Stimulated activated CD4-positive, alpha-beta T cell treated with anti-CD3 and anti-CD28 coated beads, Interleukin-12 subunit alpha, Interleukin-12 subunit beta, amount 100 ng/mL, for 48 hours (primary cell): ENCODE measurements around the gene ENKD1.
A peak's percentile ranks its signal among the peaks of the same experiment; 100 is the strongest.
"Not testable (repeated sequence)": the region's sequence is repeated elsewhere in the genome, so short reads cannot be mapped to it uniquely, and the experiment has no call there.

Source experiments
- DNase-seq, 3 donors: peaks; one replicate each; pipeline ENCODE4 v3.0.0-alpha.2; 2020; ENCODE audit warnings: low read depth in 2 of 3, low spot score in 1 of 3

The ENKD1 gene

DNA sequence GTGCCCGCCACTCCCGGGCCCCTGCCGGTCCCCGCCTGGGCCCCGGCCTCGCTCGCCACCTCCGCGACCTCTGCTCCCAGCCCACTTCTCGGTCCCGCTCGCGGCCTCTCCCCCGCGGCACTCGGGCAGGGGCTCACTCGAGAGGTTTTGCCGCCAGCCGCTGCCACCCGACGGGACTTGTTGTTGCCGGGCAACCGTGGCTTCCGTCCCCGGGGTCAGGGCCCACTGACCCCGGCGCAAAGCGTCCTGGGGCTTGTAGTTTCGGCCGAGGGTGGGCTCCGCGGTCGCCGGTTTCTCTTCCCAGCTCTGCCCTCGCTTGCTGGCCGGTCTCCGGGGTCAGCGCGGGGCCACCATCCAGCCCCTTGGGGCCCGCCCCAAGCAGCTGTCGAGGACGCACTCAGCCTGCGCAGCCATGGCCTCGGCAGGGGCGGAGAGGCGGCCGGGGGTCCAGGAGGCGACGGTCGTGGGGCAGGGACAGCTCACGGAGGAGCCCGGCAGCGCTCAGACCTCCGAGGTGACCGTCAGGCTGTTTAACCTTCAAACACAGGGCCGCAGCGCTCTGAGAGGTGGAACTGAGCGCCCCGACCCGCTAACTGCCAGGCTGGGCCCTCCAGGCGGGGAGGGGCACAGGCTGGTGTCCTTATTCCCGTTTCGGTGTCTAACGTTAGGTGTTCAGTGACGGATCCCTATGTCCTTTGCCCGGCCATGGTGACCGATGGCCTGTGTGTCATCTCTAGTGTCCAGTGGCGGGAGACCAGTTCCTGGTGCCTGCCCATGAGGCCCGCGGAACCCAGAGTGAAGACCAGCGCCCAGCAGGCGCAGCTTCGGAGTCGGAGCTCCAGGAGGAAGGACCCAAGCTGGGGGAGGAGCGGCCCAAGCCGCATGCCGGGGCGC is at the start of gene ENKD1, which contains the start of gene C16orf86:
TSS of gene ENKD1 (minus strand) at position 192 of the 894 bp plus-strand sequence. CDS start 308 bp downstream, outside the sequence.
TSS of gene C16orf86 (plus strand) at position 256 of the 894 bp plus-strand sequence. CDS start at position 413, 157 bp downstream.
- peak; percentile 56 to 73 (median 63) for DNase-seq

- no peak for DNase-seq
Observed at GRCh38 chr16:67716097-67716496, 49.5 kb upstream of the ENKD1 start.

- DNase-seq, result no peak
Observed at GRCh38 chr16:67714522-67714921, 48.0 kb upstream of the ENKD1 start.

DNA sequence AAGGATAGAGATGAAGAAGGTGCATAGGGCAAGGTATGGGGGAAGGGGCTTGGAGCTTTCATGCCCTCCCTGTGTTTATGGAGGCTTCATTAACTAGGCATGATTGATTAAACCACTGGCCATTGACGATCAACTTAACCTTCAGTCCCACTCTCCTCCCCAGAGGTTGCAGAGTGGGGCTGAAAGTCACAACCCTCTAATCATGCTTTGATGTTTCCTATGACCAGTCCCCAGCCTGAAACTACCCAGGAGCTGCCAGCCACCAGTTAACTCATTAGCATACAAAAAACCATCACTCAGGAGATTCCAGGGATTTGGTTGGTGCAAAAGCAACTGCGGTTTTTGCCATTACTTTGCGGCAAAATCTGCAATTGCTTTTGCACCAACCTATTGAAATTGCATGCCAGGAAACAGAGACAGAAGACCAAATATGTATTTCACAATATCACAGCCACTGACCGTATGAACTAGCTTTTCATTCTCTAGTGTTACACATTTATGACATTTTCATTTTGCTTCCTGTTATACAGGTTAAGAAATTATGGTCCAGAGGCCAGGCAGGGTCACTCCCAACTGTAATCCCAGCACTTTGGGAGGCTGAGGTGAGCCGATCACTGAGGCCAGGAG is 47.2 kb upstream of the ENKD1 start:
- DNase-seq, result no peak

GRCh38 chr16:67710607-67711006 is 44.1 kb upstream of the ENKD1 start:
- DNase-seq, result no peak

- no peak for DNase-seq
Observed at GRCh38 chr16:67709050-67709449, 42.5 kb upstream of the ENKD1 start.

GRCh38 chr16:67708368-67708771 is 41.8 kb upstream of the ENKD1 start:
- DNase-seq, result no peak

- no peak for DNase-seq
Observed at GRCh38 chr16:67707790-67708189, 41.2 kb upstream of the ENKD1 start.

DNA sequence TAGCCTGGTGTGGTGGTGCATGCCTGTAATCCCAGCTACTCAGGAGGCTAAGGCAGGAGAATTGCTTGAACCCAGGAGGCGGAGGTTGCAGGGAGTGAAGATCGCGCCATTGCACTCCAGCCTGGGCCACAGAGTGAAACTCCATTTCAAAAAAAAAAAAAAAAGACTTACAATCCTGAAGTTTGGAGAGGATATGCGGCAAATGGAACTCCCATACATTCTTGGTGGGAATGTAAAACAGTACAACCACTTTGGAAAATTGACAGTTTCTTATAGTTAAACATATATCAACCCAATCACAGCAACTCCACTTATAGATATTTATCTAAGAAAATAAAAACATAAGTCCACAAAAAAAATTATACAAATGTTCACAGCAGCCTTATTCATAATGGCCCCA is 40.7 kb upstream of the ENKD1 start:
- DNase-seq, result no peak

GRCh38 chr16:67704110-67704509 is 37.6 kb upstream of the ENKD1 start:
- DNase-seq, result no peak

DNA sequence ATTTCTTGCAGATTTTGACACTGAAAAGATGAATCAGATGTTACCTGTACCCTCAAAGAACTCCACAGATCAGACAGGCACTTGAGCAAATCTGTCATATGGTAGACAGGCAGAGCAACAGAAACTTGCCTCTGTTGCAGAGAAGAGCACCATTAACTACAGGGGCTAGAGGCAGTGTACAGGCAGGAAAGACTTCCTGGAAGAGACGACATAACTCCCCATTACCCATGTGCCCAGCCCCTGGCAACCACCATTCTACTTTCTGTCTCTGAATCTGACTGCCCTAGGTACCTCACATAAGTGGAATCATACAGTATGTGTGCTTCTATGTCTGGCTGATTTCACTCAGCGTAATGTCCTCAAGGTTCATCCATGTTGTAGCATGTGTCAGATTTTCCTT is 37.1 kb upstream of the ENKD1 start:
- peak in 1 of 3 donors; percentile 5 for DNase-seq

- no peak for DNase-seq
Observed at GRCh38 chr16:67702130-67702529, 35.6 kb upstream of the ENKD1 start.

GRCh38 chr16:67701420-67701819 is 34.9 kb upstream of the ENKD1 start:
- DNase-seq, result no peak

- DNase-seq, result no peak
Observed at GRCh38 chr16:67699265-67699664, 32.7 kb upstream of the ENKD1 start.

- no peak for DNase-seq
Observed at GRCh38 chr16:67697422-67698185, 31.1 kb upstream of the ENKD1 start.

DNA sequence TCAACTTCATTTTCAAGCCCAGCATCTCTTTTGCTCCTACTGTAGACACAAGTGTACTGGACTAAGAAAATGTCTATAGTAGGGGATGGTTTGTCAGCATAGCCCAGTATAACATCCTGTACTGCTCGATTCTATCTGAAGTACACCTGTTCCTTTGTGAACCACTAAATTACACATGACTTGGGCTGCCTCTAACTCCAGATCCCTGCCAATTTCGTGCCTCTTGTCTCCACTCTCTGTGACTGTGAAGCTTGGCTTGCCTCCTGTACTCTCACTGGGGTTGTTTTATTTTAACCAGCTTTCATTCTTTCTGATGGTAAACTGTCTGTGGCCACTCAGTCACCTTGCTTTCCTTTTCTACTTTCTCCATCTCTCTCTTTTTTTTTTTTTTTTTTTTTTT is 28.1 kb upstream of the ENKD1 start:
- no peak for DNase-seq

DNA sequence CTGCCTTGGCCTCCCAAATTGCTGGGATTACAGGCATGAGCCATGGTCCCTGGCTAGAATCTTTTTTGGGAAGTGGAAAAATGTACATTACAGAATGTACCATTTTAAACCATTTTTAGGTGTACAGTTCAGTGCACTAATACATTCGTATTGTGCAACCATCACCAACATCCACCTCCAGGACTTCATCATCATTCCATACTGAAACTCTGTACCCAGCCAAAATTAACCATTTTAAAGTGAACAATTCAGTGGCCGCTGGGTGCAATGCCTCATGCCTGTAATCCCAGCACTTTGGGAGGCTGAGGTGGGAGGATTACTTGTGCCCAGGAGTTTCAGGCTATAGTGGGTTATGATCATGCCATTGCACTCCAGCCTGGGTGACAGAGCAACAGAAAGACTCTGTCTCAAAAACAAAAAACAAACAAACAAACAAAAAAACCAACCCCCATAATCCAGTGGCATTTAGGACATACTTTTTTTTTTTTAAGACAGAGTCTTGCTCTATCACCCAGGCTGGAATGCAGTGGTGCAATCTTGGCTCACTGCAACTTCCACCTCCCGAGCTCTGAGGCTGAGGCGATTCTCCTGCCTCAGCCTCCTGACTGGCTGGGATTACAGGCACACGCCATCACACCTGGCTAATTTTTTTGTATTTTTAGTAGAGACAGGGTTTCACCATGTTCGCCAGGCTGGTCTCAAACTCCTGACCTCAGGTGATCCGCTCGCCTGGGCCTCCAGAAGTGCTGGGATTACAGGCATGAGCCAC is 27.2 kb upstream of the ENKD1 start:
- not testable (repeated sequence) for DNase-seq

GRCh38 chr16:67685388-67686112 is 19.0 kb upstream of the ENKD1 start:
- no peak for DNase-seq

DNA sequence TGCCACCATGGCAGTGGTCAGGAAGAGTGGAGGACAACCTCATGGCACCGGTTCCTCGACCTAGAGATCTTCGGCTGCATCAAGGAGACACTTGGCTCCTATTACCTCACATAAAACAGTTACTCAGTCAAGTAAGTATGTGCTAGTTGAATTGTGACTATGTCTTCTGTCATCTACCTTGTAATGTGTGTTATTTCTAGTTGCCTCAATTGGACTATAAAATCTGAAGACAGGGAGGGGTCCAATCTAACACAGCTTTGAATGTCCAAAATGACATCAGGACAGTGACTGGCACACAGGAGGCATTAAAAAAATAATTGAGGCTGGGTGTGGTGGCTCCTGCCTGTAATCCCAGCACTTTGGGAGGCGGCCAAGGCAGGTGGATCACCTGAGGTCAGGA is 17.2 kb upstream of the ENKD1 start:
- DNase-seq, result no peak
